ENCODE data around the gene VEGFD.

DNA sequence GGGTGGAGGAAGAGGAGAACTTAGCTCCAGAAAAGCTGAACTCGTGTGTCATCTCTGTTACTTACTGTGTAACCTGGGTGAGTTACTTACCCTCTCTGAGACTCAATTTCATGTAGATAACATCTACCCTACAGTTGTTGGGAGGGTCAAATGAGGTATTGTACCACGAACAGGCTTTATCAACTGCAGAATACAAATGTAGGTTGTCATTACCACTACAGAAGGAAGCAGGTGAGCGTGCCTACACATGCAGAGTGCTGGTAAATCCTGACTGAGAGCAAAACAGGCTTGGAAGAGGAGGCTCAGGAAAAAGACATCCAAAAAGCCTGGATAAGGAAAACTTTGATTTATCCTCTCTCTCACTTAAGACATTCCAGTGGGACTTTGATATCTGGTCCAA lies 56.1 kb downstream of the VEGFD start:
- TF ChIP-seq, protein P1, sequence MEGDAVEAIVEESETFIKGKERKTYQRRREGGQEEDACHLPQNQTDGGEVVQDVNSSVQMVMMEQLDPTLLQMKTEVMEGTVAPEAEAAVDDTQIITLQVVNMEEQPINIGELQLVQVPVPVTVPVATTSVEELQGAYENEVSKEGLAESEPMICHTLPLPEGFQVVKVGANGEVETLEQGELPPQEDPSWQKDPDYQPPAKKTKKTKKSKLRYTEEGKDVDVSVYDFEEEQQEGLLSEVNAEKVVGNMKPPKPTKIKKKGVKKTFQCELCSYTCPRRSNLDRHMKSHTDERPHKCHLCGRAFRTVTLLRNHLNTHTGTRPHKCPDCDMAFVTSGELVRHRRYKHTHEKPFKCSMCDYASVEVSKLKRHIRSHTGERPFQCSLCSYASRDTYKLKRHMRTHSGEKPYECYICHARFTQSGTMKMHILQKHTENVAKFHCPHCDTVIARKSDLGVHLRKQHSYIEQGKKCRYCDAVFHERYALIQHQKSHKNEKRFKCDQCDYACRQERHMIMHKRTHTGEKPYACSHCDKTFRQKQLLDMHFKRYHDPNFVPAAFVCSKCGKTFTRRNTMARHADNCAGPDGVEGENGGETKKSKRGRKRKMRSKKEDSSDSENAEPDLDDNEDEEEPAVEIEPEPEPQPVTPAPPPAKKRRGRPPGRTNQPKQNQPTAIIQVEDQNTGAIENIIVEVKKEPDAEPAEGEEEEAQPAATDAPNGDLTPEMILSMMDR (IDR thresholded peaks at IDR 0.05; ENCODE audit: low read length): no peak
- no peak for TF ChIP-seq EZH2 (optimal IDR thresholded peaks at IDR 0.05; ENCODE audit: low read depth, low read length)
- TF ChIP-seq EZH2phosphoT487 (IDR thresholded peaks at IDR 0.05; ENCODE audit: low read length): no peak
